NOMO-1 (cell line): ENCODE data around the gene SLC38A9.
"Not testable (repeated sequence)": the region's sequence is repeated elsewhere in the genome, so short reads cannot be mapped to it uniquely, and the experiment has no call there.

Source experiments
- DNase-seq, 2 experiments: peaks; one replicate each; lab custom pipeline; 2025; ENCODE audit not compliant: unreplicated experiment in 2 of 2; lab: John Stamatoyannopoulos, UW

Gene SLC38A9

GRCh38 chr5:55708732-55709131 is 3.4 kb downstream of the SLC38A9 start:
- DNase-seq, result no peak

- DNase-seq, result no peak
Measured at GRCh38 chr5:55706230-55706629, 5.9 kb downstream of the SLC38A9 start.

- DNase-seq, result peak in 1 of 2 experiments; percentile 64
Measured at GRCh38 chr5:55702598-55703345, 9.4 kb downstream of the SLC38A9 start.

GRCh38 chr5:55701462-55702103 is 10.5 kb downstream of the SLC38A9 start:
- DNase-seq, result no peak

GRCh38 chr5:55700745-55701144 is 11.4 kb downstream of the SLC38A9 start:
- DNase-seq, result no peak

- peak in 1 of 2 experiments; percentile 16 for DNase-seq
Measured at GRCh38 chr5:55699041-55699688, 13.0 kb downstream of the SLC38A9 start.

GRCh38 chr5:55696704-55697103 is 15.4 kb downstream of the SLC38A9 start:
- DNase-seq, result not testable (repeated sequence)

- DNase-seq, result peak in 1 of 2 experiments; percentile 42
Measured at GRCh38 chr5:55694152-55694830, 17.8 kb downstream of the SLC38A9 start.

GRCh38 chr5:55692509-55692908 is 19.6 kb downstream of the SLC38A9 start:
- no peak for DNase-seq

GRCh38 chr5:55692106-55692417 is 20.1 kb downstream of the SLC38A9 start:
- DNase-seq, result no peak

- DNase-seq, result peak in 1 of 2 experiments; percentile 56
Measured at GRCh38 chr5:55691265-55692105, 20.6 kb downstream of the SLC38A9 start.

GRCh38 chr5:55682071-55682470 is 30.1 kb downstream of the SLC38A9 start:
- no peak for DNase-seq

- DNase-seq, result no peak
Measured at GRCh38 chr5:55681301-55681700, 30.8 kb downstream of the SLC38A9 start.

GRCh38 chr5:55680353-55680752 is 31.8 kb downstream of the SLC38A9 start:
- DNase-seq, result no peak

GRCh38 chr5:55679556-55679955 is 32.6 kb downstream of the SLC38A9 start:
- DNase-seq, result no peak

GRCh38 chr5:55675119-55675518 is 37.0 kb downstream of the SLC38A9 start:
- no peak for DNase-seq

- DNase-seq, result no peak
Measured at GRCh38 chr5:55674340-55674739, 37.8 kb downstream of the SLC38A9 start.

- no peak for DNase-seq
Measured at GRCh38 chr5:55672477-55672911, 39.6 kb downstream of the SLC38A9 start.

- no peak for DNase-seq
Measured at GRCh38 chr5:55671975-55672374, 40.1 kb downstream of the SLC38A9 start.

GRCh38 chr5:55668356-55668755 is 43.8 kb downstream of the SLC38A9 start:
- no peak for DNase-seq
